GM20000 (cell line): ENCODE data around the gene ARHGEF16.

Experiments used
- DNase-seq: peaks from one replicate; pipeline ENCODE4 v3.0.0; 2012; ENCODE audit warnings: low spot score
- CTCF ChIP-seq: IDR thresholded peaks from 2 replicates; pipeline ENCODE4 v1.5.1; 2012; ENCODE audit warnings: mild to moderate bottlenecking, control low read depth; ENCODE audit errors: extremely low read depth, missing control alignments

ARHGEF16 gene

DNA sequence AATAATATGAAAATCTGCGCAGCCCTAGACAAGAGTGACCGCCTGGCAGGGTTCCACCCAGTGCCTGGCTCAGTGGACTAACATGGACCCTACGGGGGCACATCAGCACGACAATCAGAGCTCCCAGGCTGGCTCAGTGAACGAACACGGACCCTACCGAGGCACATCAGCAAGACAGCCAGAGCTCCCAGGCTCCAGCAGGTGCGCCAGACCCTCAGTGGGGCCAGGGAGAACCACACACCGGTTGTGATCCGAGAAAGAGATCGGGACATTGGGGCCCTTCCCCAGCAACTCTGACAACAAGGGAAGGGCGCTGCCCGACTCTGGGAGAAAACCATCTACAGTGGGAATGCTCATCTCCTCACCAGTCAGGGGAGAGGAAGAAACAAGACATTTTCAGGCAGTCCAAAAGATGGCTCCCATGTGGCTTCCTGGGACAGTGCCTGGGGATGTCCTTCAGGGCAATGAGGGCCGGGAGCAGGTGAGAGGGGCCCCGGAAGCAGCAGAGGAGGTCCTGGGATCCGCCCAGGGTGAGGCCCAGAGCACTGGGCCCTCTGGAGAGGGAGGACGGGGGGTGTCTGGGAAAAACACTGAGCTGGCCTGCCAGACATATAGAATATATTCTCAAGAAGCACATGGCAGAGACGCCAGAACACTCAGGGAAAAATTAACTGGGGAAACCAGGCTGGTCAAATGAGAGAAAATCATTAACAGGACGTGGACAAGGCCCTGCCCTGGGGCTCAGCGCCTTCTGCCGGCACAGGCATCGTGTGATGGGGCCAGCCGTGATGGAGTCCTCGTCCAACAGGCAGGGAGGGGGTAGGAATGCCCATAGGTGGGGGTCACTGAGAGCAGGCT, 4.8 kb downstream of the ARHGEF16 start:
- TF ChIP-seq CTCF = no peak
- DNase-seq = no peak

- no peak for DNase-seq
- TF ChIP-seq CTCF = no peak
These were observed 5.6 kb downstream of the ARHGEF16 start for GRCh38 chr1:3459940-3460671.

DNA sequence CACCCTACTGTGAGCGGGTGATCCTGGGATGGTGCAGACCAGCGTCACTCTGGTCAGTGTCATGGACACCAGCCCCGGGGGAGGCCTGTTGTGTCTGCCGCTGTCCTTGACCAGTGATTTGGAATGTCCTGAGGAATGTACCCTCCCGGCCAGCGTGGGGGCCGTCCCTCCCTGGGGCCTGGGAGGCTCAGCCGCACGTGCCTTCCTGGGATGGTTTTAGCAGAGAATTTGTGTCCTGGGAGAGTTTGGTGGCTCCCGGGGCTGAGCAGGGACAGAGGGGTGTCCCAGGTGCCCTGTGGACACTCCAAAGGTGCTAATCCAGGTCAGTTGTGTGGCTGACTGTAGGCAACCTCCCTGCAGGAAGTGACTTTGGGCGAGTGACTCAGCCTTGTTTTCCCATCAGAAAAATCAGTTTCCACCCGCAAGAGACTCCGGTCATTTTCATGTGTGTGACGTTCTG, 6.2 kb downstream of the ARHGEF16 start:
- TF ChIP-seq CTCF = no peak
- DNase-seq = no peak

- no peak for DNase-seq
These were observed 6.9 kb downstream of the ARHGEF16 start for GRCh38 chr1:3461238-3461933.

GRCh38 chr1:3461934-3462275, 7.4 kb downstream of the ARHGEF16 start:
- no peak for TF ChIP-seq CTCF
- DNase-seq = no peak

More at GRCh38 chr1:3461238-3461933, 6.9 kb downstream of the ARHGEF16 start:
- TF ChIP-seq CTCF = no peak

- TF ChIP-seq CTCF = no peak
- no peak for DNase-seq
These were observed 8.0 kb downstream of the ARHGEF16 start for GRCh38 chr1:3462356-3463012.
